GM12891 (cell line): ENCODE results near the gene VCAN.

ENCODE experiments used
- POLR2A ChIP-seq: IDR thresholded peaks from 2 replicates; pipeline ENCODE4 v1.6.1; 2011; ENCODE audit warnings: low read depth, low read length, control low read depth
- POLR2AphosphoS5 ChIP-seq: IDR thresholded peaks from 2 replicates; pipeline ENCODE4 v1.6.1; 2011; ENCODE audit warnings: low read depth, low read length, control low read depth

GRCh38 chr5:83474991-83475390, 3.4 kb downstream of the VCAN start:
- TF ChIP-seq POLR2AphosphoS5 (no peak), POLR2A (no peak)
